HG03095 (cell line): ENCODE data around the gene KCNMA1.

ENCODE experiments used
- ATAC-seq: cut with Tn5 transposase; IDR thresholded peaks from one replicate; pipeline ENCODE4 v1.9.1; 2021; ENCODE audit warnings: moderate library complexity; ENCODE audit not compliant: unreplicated experiment

KCNMA1 gene

GRCh38 chr10:77041636-77042258, 595.9 kb downstream of the KCNMA1 start:
- no peak for ATAC-seq

DNA sequence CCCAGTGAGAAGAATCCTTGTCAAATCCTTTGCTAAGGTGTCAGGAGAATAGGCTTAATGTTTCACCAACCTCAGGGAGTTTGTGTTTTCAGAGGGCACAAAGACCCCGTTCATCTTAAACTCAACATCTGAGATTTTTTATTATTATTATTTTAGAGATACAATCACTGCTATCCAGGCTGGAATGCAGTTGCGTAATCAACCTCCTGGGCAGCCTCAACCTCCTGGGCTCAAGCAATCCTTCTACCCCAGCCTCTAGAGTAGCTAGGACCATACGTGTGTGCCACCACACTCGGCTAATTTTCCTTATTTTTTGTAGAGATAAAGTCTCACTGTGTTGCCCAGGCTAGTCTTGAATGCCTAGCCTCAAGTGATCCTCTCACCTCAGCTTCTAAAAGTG, 599.2 kb downstream of the KCNMA1 start:
- ATAC-seq: no peak

GRCh38 chr10:77037735-77038403, 599.7 kb downstream of the KCNMA1 start:
- ATAC-seq: no peak

DNA sequence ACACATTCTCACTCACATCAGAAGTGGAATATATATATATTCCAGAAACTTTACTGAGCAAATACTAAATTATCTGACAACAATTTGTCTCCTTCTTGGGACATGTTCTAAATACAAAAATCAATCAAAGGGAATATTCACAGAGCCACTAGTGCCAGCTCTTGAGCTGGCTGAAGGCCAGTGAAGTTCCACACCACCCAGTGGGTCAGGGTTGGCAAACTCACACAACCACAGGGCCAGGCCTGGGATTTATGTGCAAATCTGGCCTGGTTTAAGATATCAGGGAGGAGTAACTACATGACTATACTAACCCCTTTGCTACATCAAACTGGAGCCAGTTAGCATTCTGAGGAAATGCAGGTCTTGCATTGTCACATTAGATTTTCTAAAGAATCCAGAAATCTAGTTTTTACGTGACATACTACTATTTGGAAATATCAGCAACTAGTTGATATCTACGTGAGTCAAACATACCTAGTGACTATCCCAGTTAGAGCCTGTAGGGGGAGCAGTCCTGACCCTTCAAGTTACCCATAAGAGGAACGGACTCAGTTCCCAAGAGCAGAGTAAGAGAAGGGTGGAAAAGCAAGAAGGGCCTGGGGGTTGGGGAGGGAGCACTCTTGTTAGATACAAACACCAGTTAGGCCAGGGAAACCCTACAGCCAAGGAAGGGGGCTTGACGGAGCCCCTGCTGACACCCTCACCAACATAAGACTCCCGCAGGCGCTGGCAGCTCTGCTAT, 600.4 kb downstream of the KCNMA1 start:
- no peak for ATAC-seq

DNA sequence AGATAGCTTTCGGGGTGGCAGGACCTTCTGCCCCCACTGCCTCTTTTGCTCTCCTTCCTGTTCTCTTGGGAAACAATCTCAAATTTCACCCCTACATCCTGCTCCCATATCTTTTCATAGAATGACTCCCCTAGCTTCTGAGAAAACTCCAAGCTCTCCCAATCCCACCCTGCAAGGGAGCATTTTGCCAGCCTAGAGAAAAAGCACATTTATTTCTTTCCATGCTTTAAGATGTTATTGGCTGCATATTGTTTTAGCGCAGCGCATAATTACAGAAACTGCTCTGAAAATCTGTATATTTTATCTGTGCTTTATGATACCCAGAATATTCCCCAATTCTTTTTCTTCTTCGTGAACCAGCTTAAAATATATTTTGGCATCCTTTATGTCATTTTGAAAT, 601.3 kb downstream of the KCNMA1 start:
- ATAC-seq: no peak

DNA sequence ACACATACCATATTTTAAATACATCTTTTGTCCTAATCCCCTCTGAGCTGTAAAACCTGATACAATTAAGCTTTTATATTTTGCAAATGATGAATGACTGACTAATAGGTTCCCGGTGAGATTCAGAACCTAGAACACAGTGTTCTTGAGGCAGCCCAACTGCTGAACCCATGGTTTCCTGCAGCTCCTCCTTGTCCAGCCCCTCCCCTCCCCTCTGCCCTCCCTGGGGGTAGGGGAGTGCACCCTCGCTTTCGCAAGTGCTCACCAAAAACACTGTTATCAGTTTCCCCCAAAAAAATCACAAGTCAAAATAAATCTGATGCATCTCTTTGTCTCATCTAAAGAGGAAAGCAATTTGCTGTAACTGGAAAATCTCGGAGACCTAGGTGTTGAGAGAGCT, 602.8 kb downstream of the KCNMA1 start:
- no peak for ATAC-seq

DNA sequence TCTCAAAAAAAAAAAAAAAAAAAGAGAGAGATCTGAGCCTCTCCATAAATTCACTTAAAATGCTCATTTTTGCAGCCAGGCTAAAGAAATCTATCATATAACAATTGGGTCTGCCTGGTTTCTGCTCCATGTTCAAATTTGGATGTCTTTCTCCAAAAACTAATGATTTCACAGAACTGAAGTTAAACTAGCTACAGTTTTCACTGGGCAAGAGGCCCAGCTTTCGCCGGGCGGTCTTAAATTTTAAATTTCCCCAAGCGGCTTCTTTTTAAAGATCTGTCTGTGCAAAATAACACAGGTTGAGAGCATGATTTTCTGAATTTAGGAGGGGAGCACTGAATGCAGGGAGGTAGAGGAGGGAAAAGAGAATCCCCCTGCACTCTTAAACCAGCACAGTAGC, 603.4 kb downstream of the KCNMA1 start:
- no peak for ATAC-seq

DNA sequence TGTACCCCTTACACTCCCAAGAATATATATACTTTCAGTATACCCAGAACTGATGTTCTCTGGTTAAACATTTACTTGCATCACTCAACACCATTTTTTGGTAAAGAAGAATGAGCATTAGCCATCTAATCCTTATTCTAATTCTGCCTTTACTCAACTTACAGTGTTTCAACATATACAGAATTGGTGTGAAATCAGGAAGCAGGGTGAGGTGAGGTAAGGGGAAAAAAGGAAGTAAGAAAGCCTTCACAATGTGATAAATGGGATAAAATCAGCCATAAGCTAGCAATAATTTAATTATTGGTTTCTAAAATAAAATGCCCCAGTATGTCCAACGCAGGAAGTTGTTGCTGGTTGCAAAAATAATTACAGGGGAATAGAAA, 605.4 kb downstream of the KCNMA1 start:
- ATAC-seq: no peak

- no peak for ATAC-seq
Measured at GRCh38 chr10:77031531-77032187, 605.9 kb downstream of the KCNMA1 start.

- no peak for ATAC-seq
Measured at GRCh38 chr10:77030974-77031373, 606.6 kb downstream of the KCNMA1 start.

GRCh38 chr10:77029777-77030717, 607.6 kb downstream of the KCNMA1 start:
- ATAC-seq: no peak

DNA sequence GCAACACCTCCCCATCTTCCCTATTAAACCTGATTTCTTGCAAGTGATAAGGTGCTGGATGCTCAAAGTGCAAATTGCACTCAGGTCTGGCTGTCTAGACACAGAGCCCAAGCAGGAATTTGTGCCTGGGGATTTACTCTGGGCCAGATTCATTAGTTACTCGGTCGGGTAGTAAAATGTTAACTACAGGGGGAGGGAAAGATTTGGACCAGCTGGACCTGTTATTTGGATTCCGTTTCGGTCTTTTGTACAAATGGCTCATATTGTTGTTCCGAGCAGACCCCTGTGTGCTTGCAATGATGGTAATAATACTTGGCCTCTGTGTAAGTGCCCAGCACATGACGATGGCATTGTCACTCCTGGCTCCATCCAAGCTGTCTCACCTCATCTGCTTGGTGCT, 609.6 kb downstream of the KCNMA1 start:
- no peak for ATAC-seq

DNA sequence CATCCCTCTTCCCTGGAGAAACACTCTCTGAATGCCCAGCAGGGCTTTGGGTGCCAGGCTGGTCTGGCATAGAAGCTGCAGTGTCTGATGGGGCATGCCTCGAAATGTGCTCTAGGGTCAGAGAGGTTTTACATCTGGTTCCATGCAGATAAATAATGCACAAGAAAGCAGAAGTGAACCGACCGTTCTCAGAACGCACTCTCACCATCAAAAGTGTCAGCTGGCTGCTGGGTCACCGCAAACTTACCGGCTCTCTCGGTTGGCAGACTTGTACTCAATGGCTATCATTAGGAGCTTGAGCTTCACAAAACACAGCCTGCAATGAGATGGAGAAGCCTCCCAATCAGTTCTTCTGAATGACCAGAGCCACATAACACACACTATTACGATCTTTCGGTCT, 610.0 kb downstream of the KCNMA1 start:
- no peak for ATAC-seq

- ATAC-seq: no peak
Measured at GRCh38 chr10:77027141-77027540, 610.5 kb downstream of the KCNMA1 start.

GRCh38 chr10:77026148-77026547, 611.5 kb downstream of the KCNMA1 start:
- ATAC-seq: no peak

GRCh38 chr10:77024461-77024860, 613.1 kb downstream of the KCNMA1 start:
- no peak for ATAC-seq

GRCh38 chr10:77023396-77023795, 614.2 kb downstream of the KCNMA1 start:
- no peak for ATAC-seq

GRCh38 chr10:77022671-77023070, 614.9 kb downstream of the KCNMA1 start:
- ATAC-seq: no peak

GRCh38 chr10:77021966-77022490, 615.6 kb downstream of the KCNMA1 start:
- ATAC-seq: no peak

- ATAC-seq: no peak
Measured at GRCh38 chr10:77020426-77021040, 617.1 kb downstream of the KCNMA1 start.
